ENCODE results near the gene GTSE1.

The GTSE1 gene

GRCh38 chr22:46373159-46373558 lies 76.5 kb downstream of the GTSE1 start:
- TF ChIP-seq SIN3A (IDR thresholded peaks at IDR 0.05; ENCODE audit: borderline replicate concordance, insufficient read depth, low read length): no peak

DNA sequence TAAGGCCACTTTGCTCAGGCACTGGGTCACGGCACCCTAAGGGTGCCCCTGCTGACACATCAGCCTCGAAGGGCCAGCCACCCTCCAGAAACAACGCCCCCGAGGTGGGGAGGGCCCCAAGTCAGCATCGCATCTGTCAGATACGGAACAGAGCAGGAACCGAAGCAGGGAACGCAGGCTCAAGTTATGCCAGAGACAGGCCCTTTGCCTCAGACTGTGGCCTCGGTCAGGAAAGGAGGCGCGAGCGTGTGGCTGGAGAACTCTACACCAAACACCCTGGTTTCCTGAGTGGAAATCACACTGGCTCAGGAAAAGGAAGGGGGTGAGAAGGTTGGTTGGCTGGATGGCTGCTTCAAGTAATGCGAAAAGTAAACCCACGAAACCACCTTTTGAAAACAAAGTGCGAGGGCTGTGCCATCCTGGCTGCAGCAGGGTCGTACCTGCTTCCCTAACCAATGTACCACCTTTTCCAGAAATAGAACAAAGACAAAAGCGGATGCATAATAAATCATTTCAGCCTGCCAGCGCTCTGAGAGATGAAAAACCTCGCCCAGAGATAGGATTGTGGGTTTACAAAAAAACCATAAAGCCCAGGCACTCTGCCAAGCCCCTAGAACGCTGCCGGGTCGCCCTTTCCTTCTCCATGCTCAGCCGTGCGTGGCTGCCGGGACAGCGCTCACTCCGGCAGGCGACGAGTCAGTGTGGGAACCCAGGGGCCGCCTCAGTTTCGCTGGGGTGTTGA lies 77.4 kb downstream of the GTSE1 start:
- TF ChIP-seq POLR2AphosphoS5 (IDR thresholded peaks at IDR 0.05; ENCODE audit: low read depth, low read length) (no peak), FOXP2 (optimal IDR thresholded peaks at IDR 0.05; ENCODE audit: borderline replicate concordance, extremely low read depth, extremely low read length, insufficient read depth) (no peak), TAF1 (IDR thresholded peaks at IDR 0.05; ENCODE audit: borderline replicate concordance, insufficient read depth, low read length) (no peak), SIN3A (IDR thresholded peaks at IDR 0.05; ENCODE audit: borderline replicate concordance, insufficient read depth, low read length) (no peak), REST (IDR thresholded peaks at IDR 0.05; ENCODE audit: insufficient read depth in 1 of 2, low read depth in 2 of 2, low read length in 2 of 2) (no peak)

DNA sequence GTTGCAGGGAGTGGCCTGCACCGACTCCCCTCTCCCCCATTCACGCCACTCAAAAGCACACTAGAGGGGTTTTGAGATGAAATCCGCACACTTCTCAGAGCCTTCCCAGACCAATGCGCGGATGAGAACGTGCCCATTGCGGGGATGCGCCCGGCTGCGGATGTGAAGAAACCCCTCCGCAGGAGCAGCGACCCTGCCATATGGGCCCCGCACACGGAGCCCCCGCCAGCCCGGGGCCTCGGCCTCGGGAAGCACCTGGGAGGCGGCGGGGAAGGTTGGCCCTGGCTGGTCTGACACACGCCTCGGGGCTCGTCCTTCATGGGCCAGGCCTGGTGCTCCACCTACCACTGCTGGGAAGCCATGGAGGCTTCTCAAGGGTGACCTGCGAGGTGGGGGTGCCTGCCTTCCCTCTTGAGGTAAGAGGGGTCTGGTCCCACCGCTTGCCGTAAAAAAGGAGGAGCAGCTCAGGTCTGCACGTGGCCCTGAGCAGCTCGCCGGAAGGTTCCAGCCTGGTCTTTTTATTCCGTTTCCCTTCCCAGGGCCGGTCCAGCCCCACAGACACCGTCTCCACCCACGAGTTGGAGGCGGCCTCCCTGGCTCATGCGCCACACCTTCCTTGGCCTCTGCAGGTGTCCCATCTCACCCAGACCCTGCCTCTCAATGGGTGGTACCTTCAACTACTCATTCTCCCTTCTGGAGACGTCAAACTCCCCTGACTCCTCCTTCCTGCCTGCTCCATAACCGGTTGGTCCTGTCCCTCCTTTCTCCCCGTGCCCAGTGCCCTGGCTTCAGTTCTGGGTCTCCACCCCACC lies 78.2 kb downstream of the GTSE1 start:
- TF ChIP-seq REST (IDR thresholded peaks at IDR 0.05; ENCODE audit: insufficient read depth in 1 of 2, low read depth in 2 of 2, low read length in 2 of 2): no peak
- no peak for TF ChIP-seq SIN3A (IDR thresholded peaks at IDR 0.05; ENCODE audit: borderline replicate concordance, insufficient read depth, low read length)
- no peak for TF ChIP-seq POLR2AphosphoS5 (IDR thresholded peaks at IDR 0.05; ENCODE audit: low read depth, low read length)
- TF ChIP-seq FOXP2 (optimal IDR thresholded peaks at IDR 0.05; ENCODE audit: borderline replicate concordance, extremely low read depth, extremely low read length, insufficient read depth): no peak
- TF ChIP-seq TAF1 (IDR thresholded peaks at IDR 0.05; ENCODE audit: borderline replicate concordance, insufficient read depth, low read length): no peak

DNA sequence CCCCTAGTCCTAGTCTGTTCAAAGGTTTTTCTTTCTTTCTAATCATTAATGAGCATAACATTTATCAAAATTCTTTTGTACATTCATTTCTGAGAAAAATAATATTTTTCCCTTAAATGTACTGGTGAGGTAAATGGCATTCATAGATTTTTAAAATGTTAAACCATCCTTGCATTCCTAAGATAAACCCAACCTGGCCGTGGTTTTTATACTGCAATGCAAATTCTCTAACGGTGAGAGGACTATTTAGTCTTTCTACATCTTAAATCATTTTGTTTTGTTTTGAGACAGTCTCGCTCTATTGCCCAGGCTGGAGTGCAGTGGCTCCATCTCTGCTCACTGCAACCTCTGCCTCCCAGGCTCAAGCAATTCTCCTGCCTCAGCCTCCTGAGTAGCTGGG lies 79.4 kb downstream of the GTSE1 start:
- no peak for TF ChIP-seq SIN3A (IDR thresholded peaks at IDR 0.05; ENCODE audit: borderline replicate concordance, insufficient read depth, low read length)
- TF ChIP-seq POLR2AphosphoS5 (IDR thresholded peaks at IDR 0.05; ENCODE audit: low read depth, low read length): no peak
- TF ChIP-seq TAF1 (IDR thresholded peaks at IDR 0.05; ENCODE audit: borderline replicate concordance, insufficient read depth, low read length): no peak
- no peak for TF ChIP-seq REST (IDR thresholded peaks at IDR 0.05; ENCODE audit: insufficient read depth in 1 of 2, low read depth in 2 of 2, low read length in 2 of 2)
- no peak for TF ChIP-seq FOXP2 (optimal IDR thresholded peaks at IDR 0.05; ENCODE audit: borderline replicate concordance, extremely low read depth, extremely low read length, insufficient read depth)

GRCh38 chr22:46376908-46377524 lies 80.3 kb downstream of the GTSE1 start:
- TF ChIP-seq SIN3A (IDR thresholded peaks at IDR 0.05; ENCODE audit: borderline replicate concordance, insufficient read depth, low read length) (no peak), TAF1 (IDR thresholded peaks at IDR 0.05; ENCODE audit: borderline replicate concordance, insufficient read depth, low read length) (no peak), POLR2AphosphoS5 (IDR thresholded peaks at IDR 0.05; ENCODE audit: low read depth, low read length) (no peak), REST (IDR thresholded peaks at IDR 0.05; ENCODE audit: insufficient read depth in 1 of 2, low read depth in 2 of 2, low read length in 2 of 2) (no peak), FOXP2 (optimal IDR thresholded peaks at IDR 0.05; ENCODE audit: borderline replicate concordance, extremely low read depth, extremely low read length, insufficient read depth) (no peak)
